HL-60/S4 (cell line): ENCODE measurements around the gene PXDC1.
"Not testable (repeated sequence)": the region's sequence is repeated elsewhere in the genome, so short reads cannot be mapped to it uniquely, and the experiment has no call there.

Experiments
- in situ Hi-C: fragments of 300-500 bp; cut with MboI; formaldehyde crosslinking; loops from 2 replicates; pipeline ENCODE4 v1.14.3; 2022; ENCODE audit warnings: low sequenced_read_pairs

PXDC1 gene

GRCh38 chr6:3677751-3678150 lies 73.8 kb downstream of the PXDC1 start:
- in situ Hi-C loops = not testable (repeated sequence)

GRCh38 chr6:3677351-3677750 lies 74.2 kb downstream of the PXDC1 start:
- in situ Hi-C loops = not testable (repeated sequence)
